CMK (cell line): ENCODE data around the gene KCNMB2.
"Not testable (repeated sequence)": the region's sequence is repeated elsewhere in the genome, so short reads cannot be mapped to it uniquely, and the experiment has no call there.

Experiments
- DNase-seq: peaks from one replicate; pipeline ENCODE4 v3.0.0-alpha.2; 2010; ENCODE audit warnings: low read depth

KCNMB2 gene

GRCh38 chr3:178536211-178537079 lies at the start of gene KCNMB2:
Gene KCNMB2 (plus strand): TSS chr3:178536436.
- no peak for DNase-seq

GRCh38 chr3:178486903-178487302 lies 49.3 kb upstream of the KCNMB2 start:
- no peak for DNase-seq

GRCh38 chr3:178487752-178488151 lies 48.5 kb upstream of the KCNMB2 start:
- no peak for DNase-seq

- DNase-seq: no peak
Observed at GRCh38 chr3:178491751-178492150, 44.5 kb upstream of the KCNMB2 start.

GRCh38 chr3:178492491-178492890 lies 43.7 kb upstream of the KCNMB2 start:
- no peak for DNase-seq

GRCh38 chr3:178494386-178494785 lies 41.9 kb upstream of the KCNMB2 start:
- DNase-seq: no peak

- no peak for DNase-seq
Observed at GRCh38 chr3:178496911-178497310, 39.3 kb upstream of the KCNMB2 start.

GRCh38 chr3:178498871-178499270 lies 37.4 kb upstream of the KCNMB2 start:
- DNase-seq: no peak

GRCh38 chr3:178500631-178501030 lies 35.6 kb upstream of the KCNMB2 start:
- DNase-seq: no peak

GRCh38 chr3:178504128-178504527 lies 32.1 kb upstream of the KCNMB2 start:
- DNase-seq: no peak

GRCh38 chr3:178505832-178506231 lies 30.4 kb upstream of the KCNMB2 start:
- no peak for DNase-seq

GRCh38 chr3:178507507-178508442 lies 28.5 kb upstream of the KCNMB2 start:
- no peak for DNase-seq

- no peak for DNase-seq
Observed at GRCh38 chr3:178508443-178508825, 27.8 kb upstream of the KCNMB2 start.

- no peak for DNase-seq
Observed at GRCh38 chr3:178510496-178510895, 25.7 kb upstream of the KCNMB2 start.

- DNase-seq: no peak
Observed at GRCh38 chr3:178512647-178513046, 23.6 kb upstream of the KCNMB2 start.

- no peak for DNase-seq
Observed at GRCh38 chr3:178513546-178514380, 22.5 kb upstream of the KCNMB2 start.

- DNase-seq: no peak
Observed at GRCh38 chr3:178514401-178514800, 21.8 kb upstream of the KCNMB2 start.

- DNase-seq: not testable (repeated sequence)
Observed at GRCh38 chr3:178515076-178515744, 21.0 kb upstream of the KCNMB2 start.

GRCh38 chr3:178517665-178518334 lies 18.4 kb upstream of the KCNMB2 start:
- no peak for DNase-seq

GRCh38 chr3:178518660-178519396 lies 17.4 kb upstream of the KCNMB2 start:
- no peak for DNase-seq
